Measurements from ENCODE around the gene OR2F2.

GRCh38 chr7:143909863-143910262 lies 25.2 kb upstream of the OR2F2 start:
- no peak for TF ChIP-seq SUZ12 (IDR thresholded peaks at IDR 0.05; ENCODE audit: extremely low read depth, insufficient read depth, insufficient read length)
- no peak for TF ChIP-seq YY1 (IDR thresholded peaks at IDR 0.05; ENCODE audit: insufficient read depth, insufficient read length)
- TF ChIP-seq ZNF274 (IDR thresholded peaks at IDR 0.05; ENCODE audit: low read depth, low read length), result no peak
